ENCODE results near the gene MEIS2. TPM values are rescaled to one million over a fixed set of nuclear protein-coding genes. Genes with fewer than 3 reads are reported as not detected.
A peak's percentile ranks its signal among the peaks of the same experiment; 100 is the strongest.

The MEIS2 gene
- total and polyA plus RNA-seq, 2 of the 13 experiments (the other 11 are each of a cell fraction or from before 2014, with no cell fraction given): 10.7 to 12.4 TPM

- TF ChIP-seq ZNF691 (CRISPR knock-in tag; IDR thresholded peaks at IDR 0.05; ENCODE audit: borderline replicate concordance, low read depth): no peak
- TF ChIP-seq ZEB1 (IDR thresholded peaks at IDR 0.05; ENCODE audit: insufficient replicate concordance, low read depth): no peak
- no peak for TF ChIP-seq FOXO4 (CRISPR knock-in tag; conservative IDR thresholded peaks at IDR 0.05)
- no peak for TF ChIP-seq SNRNP70 (IDR thresholded peaks at IDR 0.05; ENCODE audit: low read depth, low read length)
- TF ChIP-seq ZNF564 (CRISPR knock-in tag; IDR thresholded peaks at IDR 0.05): no peak
- TF ChIP-seq ZBTB7B (CRISPR knock-in tag; IDR thresholded peaks at IDR 0.05): no peak
- peak; percentile 48; the same call in 1 of the 2 replicates for TF ChIP-seq KDM5A (IDR thresholded peaks at IDR 0.05; ENCODE audit: borderline replicate concordance, low read length)
- 0 out of 2 replicates have a peak, but pooled peaks have one; percentile 48 for TF ChIP-seq ZNF138 (CRISPR knock-in tag; IDR thresholded peaks at IDR 0.05; ENCODE audit: low read depth)
- no peak for TF ChIP-seq SPEN (CRISPR knock-in tag; IDR thresholded peaks at IDR 0.05; ENCODE audit: low read depth)
- no peak for TF ChIP-seq RBAK (CRISPR knock-in tag; IDR thresholded peaks at IDR 0.05)
- TF ChIP-seq MEF2D (CRISPR knock-in tag; IDR thresholded peaks at IDR 0.05): no peak
- no peak for TF ChIP-seq ZSCAN29 (CRISPR knock-in tag; conservative IDR thresholded peaks at IDR 0.05)
- no peak for TF ChIP-seq SP1 (IDR thresholded peaks at IDR 0.05)
- TF ChIP-seq SP1 (CRISPR knock-in tag; IDR thresholded peaks at IDR 0.05): no peak
- TF ChIP-seq DDIT3 (CRISPR knock-in tag; IDR thresholded peaks at IDR 0.05): no peak
- TF ChIP-seq AGO1 (IDR thresholded peaks at IDR 0.05; ENCODE audit: low read depth, low read length, poor library complexity, severe bottlenecking): peak; percentile 15
- no peak for TF ChIP-seq SIX1 (CRISPR knock-in tag; IDR thresholded peaks at IDR 0.05; ENCODE audit: borderline replicate concordance)
- no peak for TF ChIP-seq ZNF841 (CRISPR knock-in tag; IDR thresholded peaks at IDR 0.05; ENCODE audit: borderline replicate concordance)
- TF ChIP-seq ZNF232 (CRISPR knock-in tag; IDR thresholded peaks at IDR 0.05; ENCODE audit: borderline replicate concordance): no peak
- TF ChIP-seq POLR2AphosphoS2 (IDR thresholded peaks at IDR 0.05; ENCODE audit: low read depth, low read length): no peak
- TF ChIP-seq KDM2A (CRISPR knock-in tag; IDR thresholded peaks at IDR 0.05; ENCODE audit: borderline replicate concordance, low read depth): peak; percentile 78
- TF ChIP-seq ZSCAN9 (CRISPR knock-in tag; IDR thresholded peaks at IDR 0.05; ENCODE audit: borderline replicate concordance): no peak
Observed at GRCh38 chr15:37100109-37100965, at the start of gene MEIS2 (continued).

Measured in HepG2 (cell line).